Uterus (tissue), 2 donors: ENCODE data around the gene PRRG2.

Source experiments
- POLR2A ChIP-seq, 2 donors: fragments of 450-650 bp; IDR thresholded peaks; one replicate each; pipeline ENCODE4 v1.6.1; 2016; ENCODE audit warnings: antibody characterized with exemption in 2 of 2, mild to moderate bottlenecking in 1 of 2, moderate library complexity in 1 of 2
- TF ChIP-seq, protein P1 (sequence below), 4 experiments: fragments of 200-600 bp in 2 of 4; fragments of 450-650 bp in 2 of 4; sonication (generic) in 2 of 4; IDR thresholded peaks; one replicate each; pipeline ENCODE4 v1.5.1; 2016 to 2019; ENCODE audit warnings: antibody characterized with exemption in 4 of 4, mild to moderate bottlenecking in 2 of 4, moderate library complexity in 1 of 4

- TF ChIP-seq, protein P1, sequence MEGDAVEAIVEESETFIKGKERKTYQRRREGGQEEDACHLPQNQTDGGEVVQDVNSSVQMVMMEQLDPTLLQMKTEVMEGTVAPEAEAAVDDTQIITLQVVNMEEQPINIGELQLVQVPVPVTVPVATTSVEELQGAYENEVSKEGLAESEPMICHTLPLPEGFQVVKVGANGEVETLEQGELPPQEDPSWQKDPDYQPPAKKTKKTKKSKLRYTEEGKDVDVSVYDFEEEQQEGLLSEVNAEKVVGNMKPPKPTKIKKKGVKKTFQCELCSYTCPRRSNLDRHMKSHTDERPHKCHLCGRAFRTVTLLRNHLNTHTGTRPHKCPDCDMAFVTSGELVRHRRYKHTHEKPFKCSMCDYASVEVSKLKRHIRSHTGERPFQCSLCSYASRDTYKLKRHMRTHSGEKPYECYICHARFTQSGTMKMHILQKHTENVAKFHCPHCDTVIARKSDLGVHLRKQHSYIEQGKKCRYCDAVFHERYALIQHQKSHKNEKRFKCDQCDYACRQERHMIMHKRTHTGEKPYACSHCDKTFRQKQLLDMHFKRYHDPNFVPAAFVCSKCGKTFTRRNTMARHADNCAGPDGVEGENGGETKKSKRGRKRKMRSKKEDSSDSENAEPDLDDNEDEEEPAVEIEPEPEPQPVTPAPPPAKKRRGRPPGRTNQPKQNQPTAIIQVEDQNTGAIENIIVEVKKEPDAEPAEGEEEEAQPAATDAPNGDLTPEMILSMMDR (IDR thresholded peaks at IDR 0.05) = no peak
- no peak for TF ChIP-seq POLR2A (IDR thresholded peaks at IDR 0.05)
Measured at GRCh38 chr19:49555600-49556411, 25.3 kb upstream of the PRRG2 start.
